Thymus (tissue), 11 donors: ENCODE data around the gene SS18L1. TPM values are rescaled to one million over a fixed set of nuclear protein-coding genes. Genes with fewer than 3 reads are reported as not detected.
A peak's percentile ranks its signal among the peaks of the same experiment; 100 is the strongest.
"Not testable (repeated sequence)": the region's sequence is repeated elsewhere in the genome, so short reads cannot be mapped to it uniquely, and the experiment has no call there.

ENCODE experiments used
- DNase-seq, 9 donors: peaks; one replicate each; pipeline ENCODE4 v3.0.0-alpha.2; 2013; ENCODE audit warnings: low spot score in 9 of 9, low read depth in 6 of 9, missing footprints in 1 of 9
- H3K27ac ChIP-seq, 2 donors: one replicate each; pipeline ENCODE4 v1.5.1; 2013; ENCODE audit warnings: control low read depth in 1 of 2, low read depth in 1 of 2, low read length in 1 of 2, mild to moderate bottlenecking in 1 of 2, moderate library complexity in 1 of 2
- H3K27me3 ChIP-seq, 2 donors: one replicate each; pipeline ENCODE4 v1.5.1; 2013; ENCODE audit warnings: low read length in 1 of 2; ENCODE audit not compliant: control insufficient read depth in 2 of 2, insufficient read depth in 1 of 2
- H3K36me3 ChIP-seq, 2 donors: one replicate each; pipeline ENCODE4 v1.5.1; 2013; ENCODE audit warnings: low read length in 1 of 2, mild to moderate bottlenecking in 1 of 2, moderate library complexity in 1 of 2; ENCODE audit not compliant: control insufficient read depth in 2 of 2, insufficient read depth in 2 of 2
- H3K4me1 ChIP-seq, 2 donors: one replicate each; pipeline ENCODE4 v1.5.1; 2013; ENCODE audit warnings: low read length in 2 of 2; ENCODE audit not compliant: control insufficient read depth in 2 of 2, insufficient read depth in 2 of 2
- H3K4me3 ChIP-seq, 2 donors: one replicate each; pipeline ENCODE4 v1.5.1; 2013; ENCODE audit warnings: low read length in 2 of 2, control low read depth in 1 of 2, mild to moderate bottlenecking in 1 of 2
- H3K9me3 ChIP-seq, 2 donors: one replicate each; pipeline ENCODE4 v1.5.1; 2013; ENCODE audit warnings: low read length in 1 of 2, mild to moderate bottlenecking in 1 of 2; ENCODE audit not compliant: control insufficient read depth in 2 of 2, insufficient read depth in 1 of 2
- WGBS: extraction: QIAGEN DNeasy Blood & Tissue Kit; methylation state at CpG from one replicate; pipeline ENCODE4 v1.1.7; 2013; 5-methylcytosine and 5-hydroxymethylcytosine counted together
- polyA plus RNA-seq: library from polyadenylated mRNA; stranded (reverse); fragments of 200-250 nt; gene quantifications from one replicate; pipeline ENCODE4 v1.2.3, GENCODE V29; 2013
- total RNA-seq: library from RNA; stranded (reverse); fragments of 120-200 nt; gene quantifications from one replicate; pipeline ENCODE4 v1.2.4, GENCODE V29; 2013
- donor health status: healthy.

SS18L1 gene
- total and polyA plus RNA-seq, 2 donors: 6.2 to 22.3 TPM

DNA sequence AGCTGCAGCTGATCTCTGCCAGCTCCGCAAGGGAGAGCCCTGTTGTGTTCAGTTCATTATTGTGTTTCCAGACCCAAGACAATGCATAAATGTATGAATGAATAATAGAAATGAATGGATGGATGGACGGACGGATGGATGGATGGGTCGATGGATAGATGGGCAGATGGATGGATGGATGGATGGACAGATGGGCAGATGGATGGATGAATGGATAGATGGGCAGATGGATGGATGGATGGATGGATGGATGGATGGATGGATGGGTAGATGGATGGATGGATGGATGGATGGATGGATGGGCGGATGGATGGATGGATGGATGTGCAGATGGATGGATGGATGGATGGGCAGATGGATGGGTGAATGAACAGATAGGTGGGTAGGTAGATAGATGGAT is 38.0 kb upstream of the SS18L1 start:
- Histone ChIP-seq H3K4me1 (no peaks in the 10 kb centered on the region), H3K36me3 (no peaks in the 10 kb centered on the region), H3K9me3 (peaks cover 9 to 45% of the 10 kb centered on the region in 2 donors), H3K27ac (no peak overlapping the region), H3K27me3 (peaks cover 0 to 14% of the 10 kb centered on the region in 2 donors), H3K4me3 (no peak overlapping the region)
- 95% methylated on average over 5 of the region's 5 CpGs for WGBS
- no peak for DNase-seq

DNA sequence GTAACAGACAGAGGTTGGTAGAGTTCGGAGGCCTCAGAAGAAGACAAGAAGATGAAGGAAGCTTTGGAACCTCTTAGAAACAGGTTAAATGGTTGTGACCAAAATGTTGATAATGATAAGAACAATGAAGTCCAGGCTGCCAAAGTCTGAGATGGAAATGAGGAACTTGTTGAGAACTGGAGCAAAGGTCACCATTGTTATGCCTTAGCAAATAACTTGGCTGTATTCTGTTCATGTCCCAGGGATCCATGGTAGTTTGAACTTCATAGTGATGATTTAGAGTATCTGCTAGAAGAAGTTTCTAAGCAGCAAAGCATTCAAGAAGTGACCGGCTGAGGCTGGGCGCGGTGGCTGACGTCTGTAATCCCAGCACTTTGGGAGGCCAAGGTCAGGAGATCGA is 32.4 kb upstream of the SS18L1 start:
- Histone ChIP-seq H3K4me3 (no peak overlapping the region), H3K9me3 (peaks cover 2 to 42% of the 10 kb centered on the region in 2 donors), H3K36me3 (no peaks in the 10 kb centered on the region), H3K27ac (no peak overlapping the region), H3K4me1 (no peaks in the 10 kb centered on the region), H3K27me3 (peaks cover 0 to 3% of the 10 kb centered on the region in 2 donors)
- 98% methylated on average over 6 of the region's 6 CpGs for WGBS
- no peak for DNase-seq

DNA sequence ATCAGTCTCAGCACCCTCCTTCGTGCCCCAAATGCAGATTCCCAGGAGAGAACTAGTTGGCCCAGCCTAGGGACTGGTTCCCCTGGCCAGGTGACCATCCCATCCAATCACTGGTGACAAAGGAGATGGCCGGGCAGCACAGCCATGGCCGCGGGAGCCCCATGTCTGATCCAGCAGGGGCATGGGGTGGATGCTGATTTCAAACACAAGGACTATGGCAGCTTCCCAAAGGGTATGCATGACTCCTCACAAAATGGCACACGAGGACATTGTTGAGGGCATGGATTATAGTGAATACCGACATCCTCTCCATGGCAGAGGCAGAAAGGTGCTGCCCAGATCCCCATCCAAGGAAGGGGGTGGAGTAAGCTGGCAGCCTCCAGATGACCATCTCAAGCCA is 31.2 kb upstream of the SS18L1 start:
- no peak for DNase-seq
- H3K4me3 ChIP-seq: no peak overlapping the region
- peaks cover 2 to 34% of the 10 kb centered on the region in 2 donors for H3K9me3 ChIP-seq
- H3K4me1 ChIP-seq: peaks cover 4 to 6% of the 10 kb centered on the region in 2 donors
- H3K36me3 ChIP-seq: no peaks in the 10 kb centered on the region
- WGBS: 97% methylated on average over 6 of the region's 6 CpGs
- H3K27me3 ChIP-seq: peaks cover 0 to 6% of the 10 kb centered on the region in 2 donors
- no peak overlapping the region for H3K27ac ChIP-seq

DNA sequence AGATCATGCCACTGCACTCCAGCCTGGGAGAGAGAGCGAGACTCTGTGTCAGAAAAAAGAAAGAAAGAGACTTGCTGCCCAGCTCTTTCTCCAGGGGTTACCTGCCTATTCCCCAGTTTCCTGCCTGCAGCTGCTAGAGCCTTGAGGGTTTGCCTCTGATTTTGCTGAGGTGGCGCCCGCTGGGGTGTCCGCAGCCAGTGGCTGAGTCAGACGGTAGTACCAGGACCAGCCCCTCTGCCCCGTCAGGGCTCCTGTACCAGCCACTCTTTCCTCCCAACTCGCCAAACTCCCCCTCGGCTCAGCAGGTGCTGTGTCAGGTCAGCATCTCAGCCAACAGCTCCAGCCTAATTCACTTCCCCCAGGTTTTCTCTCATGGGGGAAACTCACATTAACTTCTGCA is 28.7 kb upstream of the SS18L1 start:
- H3K27ac ChIP-seq: no peak overlapping the region
- peaks cover 28 to 31% of the 10 kb centered on the region in 2 donors for H3K4me1 ChIP-seq
- H3K27me3 ChIP-seq: peaks cover 0 to 13% of the 10 kb centered on the region in 2 donors
- H3K36me3 ChIP-seq: no peaks in the 10 kb centered on the region
- no peak for DNase-seq
- H3K4me3 ChIP-seq: no peak overlapping the region
- H3K9me3 ChIP-seq: peaks cover 1 to 30% of the 10 kb centered on the region in 2 donors
- whole genome bisulfite sequencing: 51% methylated on average over 8 of the region's 8 CpGs

DNA sequence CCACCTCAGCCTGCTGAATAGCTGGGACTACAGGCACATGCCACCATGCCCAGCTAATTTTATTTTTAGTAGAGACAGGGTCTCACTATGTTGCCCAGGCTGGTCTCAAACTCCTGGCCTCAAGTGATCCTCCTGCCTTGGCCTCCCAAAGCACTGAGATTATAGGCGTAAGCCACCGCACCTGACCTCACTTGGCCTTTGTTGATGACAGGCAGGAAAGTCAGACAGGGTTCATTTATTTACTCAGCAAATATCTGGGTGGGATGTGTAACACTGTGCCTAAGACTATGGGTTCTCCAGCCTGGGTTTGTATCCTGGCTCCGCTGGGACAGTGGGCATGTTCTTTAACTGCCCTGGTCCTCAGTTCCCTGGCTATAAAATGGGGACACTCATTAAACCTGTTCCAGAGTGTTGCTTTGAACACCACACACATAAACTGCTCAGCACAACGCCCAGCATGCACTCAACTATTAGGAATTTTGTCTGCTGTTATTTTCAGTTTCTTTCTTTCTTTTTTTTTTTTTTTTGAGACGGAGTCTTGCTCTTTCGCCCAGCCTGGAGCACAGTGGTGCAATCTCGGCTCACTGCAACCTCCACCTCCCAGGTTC is 27.7 kb upstream of the SS18L1 start:
- Histone ChIP-seq H3K9me3 (peaks cover 1 to 30% of the 10 kb centered on the region in 2 donors), H3K4me1 (peaks cover 30 to 41% of the 10 kb centered on the region in 2 donors), H3K27me3 (peaks cover 0 to 13% of the 10 kb centered on the region in 2 donors)
- 94% methylated on average over 7 of the region's 7 CpGs for WGBS
- not testable (repeated sequence) for H3K27ac ChIP-seq, H3K36me3 ChIP-seq, DNase-seq, H3K4me3 ChIP-seq

DNA sequence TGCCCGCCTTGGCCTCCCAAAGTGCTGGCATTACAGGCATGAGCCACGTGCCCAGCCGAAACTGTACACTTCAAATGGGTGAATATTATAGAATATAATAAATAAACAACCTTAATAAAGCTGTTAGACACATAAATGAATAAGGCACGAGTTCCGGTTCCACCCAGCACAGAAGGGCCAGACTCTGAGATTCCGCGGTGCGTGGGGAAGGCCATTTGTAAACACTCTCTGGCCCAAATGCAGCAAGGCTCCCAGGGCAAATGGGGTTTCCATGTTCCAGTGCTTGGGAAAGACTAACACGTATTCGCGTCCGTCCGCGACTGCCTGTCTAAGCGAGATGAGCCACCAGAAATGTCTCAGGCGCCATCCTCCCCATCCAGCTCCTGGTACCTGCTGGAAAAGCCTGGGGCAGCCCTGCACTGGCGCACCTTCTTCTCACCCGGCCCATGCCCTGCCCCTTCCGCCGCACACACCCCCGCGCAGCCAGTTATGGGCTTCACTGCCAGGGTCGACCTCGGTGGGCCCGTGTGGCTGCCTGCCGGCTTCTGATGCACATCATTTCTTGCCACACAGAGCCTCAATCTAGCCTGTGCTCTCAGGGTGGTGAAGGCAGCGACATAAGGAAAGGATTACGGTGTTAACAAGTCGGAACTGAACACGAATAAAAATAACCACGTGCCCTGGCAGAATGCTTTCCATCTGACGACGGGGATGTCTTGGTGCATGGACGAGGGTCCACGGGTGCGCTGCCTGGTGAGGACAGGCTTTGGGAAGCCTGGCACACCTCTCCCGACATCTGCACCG is 26.8 kb upstream of the SS18L1 start:
- Histone ChIP-seq H3K27me3 (peaks cover 0 to 13% of the 10 kb centered on the region in 2 donors), H3K27ac (no peak overlapping the region), H3K9me3 (peaks cover 1 to 29% of the 10 kb centered on the region in 2 donors), H3K4me1 (peaks cover 33 to 48% of the 10 kb centered on the region in 2 donors), H3K36me3 (no peaks in the 10 kb centered on the region), H3K4me3 (no peak overlapping the region)
- 93% methylated on average over 38 of the region's 38 CpGs for WGBS
- DNase-seq: no peak

DNA sequence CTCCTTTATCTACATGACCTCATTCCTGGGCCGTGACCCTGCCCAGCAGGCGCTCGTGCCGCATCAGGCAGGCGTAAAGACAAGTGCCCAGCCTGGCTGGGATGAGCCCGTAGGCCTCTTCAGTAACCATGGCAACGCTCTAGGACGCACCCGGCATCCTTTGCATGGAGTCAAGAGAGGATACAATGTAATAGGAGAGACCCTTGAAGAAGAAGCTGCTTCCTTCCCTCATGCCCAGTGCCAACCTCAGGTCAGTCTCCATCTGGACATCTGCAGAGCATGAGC is 26.3 kb upstream of the SS18L1 start:
- peak in 1 of 9 donors; percentile 28 for DNase-seq
- Histone ChIP-seq H3K4me1 (peaks cover 33 to 48% of the 10 kb centered on the region in 2 donors), H3K4me3 (no peak overlapping the region), H3K36me3 (no peaks in the 10 kb centered on the region), H3K9me3 (peaks cover under 1 to 23% of the 10 kb centered on the region in 2 donors), H3K27ac (no peak overlapping the region), H3K27me3 (peaks cover 0 to 13% of the 10 kb centered on the region in 2 donors)
- 81% methylated on average over 9 of the region's 9 CpGs for WGBS

DNA sequence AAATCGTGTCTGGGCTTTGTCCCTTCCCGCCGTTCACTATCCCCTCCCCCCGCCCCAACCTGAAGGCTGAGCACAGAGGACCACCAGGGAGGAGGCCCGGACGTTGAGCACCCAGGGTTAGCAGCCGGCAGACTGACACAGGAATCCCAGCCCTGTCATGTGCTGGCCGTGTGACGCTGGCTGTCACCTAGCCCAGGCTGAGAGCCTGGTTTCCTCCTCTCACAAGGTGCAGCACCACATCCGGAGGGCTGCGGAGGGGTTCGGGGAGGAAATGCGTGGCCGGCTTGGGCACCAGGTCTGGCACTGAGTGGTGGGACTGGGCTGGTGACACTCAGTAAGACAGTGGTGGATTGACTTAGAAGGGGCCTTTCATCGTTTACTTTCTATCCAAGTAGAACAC is 25.9 kb upstream of the SS18L1 start:
- peaks cover 0 to 13% of the 10 kb centered on the region in 2 donors for H3K27me3 ChIP-seq
- no peaks in the 10 kb centered on the region for H3K36me3 ChIP-seq
- peaks cover 33 to 48% of the 10 kb centered on the region in 2 donors for H3K4me1 ChIP-seq
- H3K9me3 ChIP-seq: peaks cover 0 to 20% of the 10 kb centered on the region in 2 donors
- 22% methylated on average over 15 of the region's 15 CpGs for WGBS
- no peak overlapping the region for H3K4me3 ChIP-seq
- DNase-seq: peak in 6 of 9 donors; percentile 42 to 90 (median 76)
- H3K27ac ChIP-seq: peak overlapping the region; percentile 10
